HepG2 (cell line): ENCODE data around the gene TBX18. TPM values are rescaled to one million over a fixed set of nuclear protein-coding genes. Genes with fewer than 3 reads are reported as not detected.

Experiments
- ATAC-seq: fragments of 200-7000 bp; cut with Tn5 transposase; 3 replicates; pipeline ENCODE4 v1.9.1; 2020; ENCODE audit warnings: mild to moderate bottlenecking, moderate library complexity
- BruUV-seq: library from RNA; stranded (reverse); fragments of 400-500 nt; replicated peaks from 2 replicates; lab custom pipeline; 2021; lab: Mats Ljungman, UMichigan
- CTCF ChIA-PET: fragments of 300-600 bp; formaldehyde crosslinking; extraction: SDS; loops from one replicate; lab custom pipeline; 2021; ENCODE audit warnings: low total read pairs, inconsistent platforms, low intra/inter-chr PET ratio; lab: Yijun Ruan, JAX
- POLR2A ChIA-PET: fragments of 350-600 bp; sonication (Branson Sonifier 250); formaldehyde crosslinking; loops from one replicate; lab custom pipeline; 2020; ENCODE audit warnings: antibody characterized with exemption, inconsistent platforms; lab: Yijun Ruan, JAX
- DNase-seq: peaks from one replicate; pipeline ENCODE4 v3.0.0-alpha.2; 2015; ENCODE audit warnings: low spot score
- FAIRE-seq: peaks from 3 replicates; lab custom pipeline; 2011; peaks lifted over from hg19 to GRCh38; lab: Jason Lieb, UNC
- H2AFZ ChIP-seq: one replicate; pipeline ENCODE4 v1.6.1; 2011; ENCODE audit warnings: low read length, inconsistent platforms
- H3K27ac ChIP-seq: fragments of 300-600 bp; 3 replicates; pipeline ENCODE4 v1.8.0; 2011; ENCODE audit warnings: mixed run types, mild to moderate bottlenecking, mixed read lengths, low read length, inconsistent platforms; ENCODE audit not compliant: insufficient read depth; ENCODE audit errors: extremely low read length
- H3K27me3 ChIP-seq, 2 experiments: fragments of 200-600 bp in 1 of 2; 2 replicates in 1 of 2; 3 replicates in 1 of 2; pipeline versions ENCODE4 v1.6.0 to v1.8.0; 2011; ENCODE audit warnings: low read length in 2 of 2, mild to moderate bottlenecking in 2 of 2, moderate library complexity in 2 of 2, inconsistent platforms in 1 of 2; ENCODE audit not compliant: insufficient read depth in 2 of 2, control insufficient read depth in 1 of 2
- H3K36me3 ChIP-seq, 2 experiments: fragments of 200-600 bp in 1 of 2; replicated peaks in 1 of 2; 2 replicates in 1 of 2; 3 replicates in 1 of 2; pipeline versions ENCODE4 v1.5.1 to v1.8.0; 2011; ENCODE audit warnings: low read length in 2 of 2, inconsistent platforms in 1 of 2; ENCODE audit not compliant: insufficient read depth in 2 of 2, control insufficient read depth in 1 of 2
- H3K4me1 ChIP-seq: 2 replicates; pipeline ENCODE4 v1.5.1; 2012; ENCODE audit warnings: low read length, inconsistent platforms; ENCODE audit not compliant: insufficient read depth
- H3K4me2 ChIP-seq: 2 replicates; pipeline ENCODE4 v1.6.0; 2011; ENCODE audit warnings: low read depth, low read length, inconsistent platforms
- H3K4me3 ChIP-seq, 3 experiments: fragments of 200-600 bp in 1 of 3; sonication (generic), shearing (Covaris generic) in 1 of 3; replicated peaks in 1 of 3; 2 replicates each; pipeline ENCODE4 v1.5.1; 2011 to 2016; ENCODE audit warnings: low read length in 3 of 3, inconsistent platforms in 2 of 3, low read depth in 2 of 3, mild to moderate bottlenecking in 2 of 3, control low read depth in 1 of 3, mixed read lengths in 1 of 3; ENCODE audit not compliant: insufficient read depth in 1 of 3
- H3K79me2 ChIP-seq: one replicate; pipeline ENCODE4 v1.6.1; 2011; ENCODE audit warnings: low read length, inconsistent platforms; ENCODE audit not compliant: insufficient read depth
- H3K9ac ChIP-seq: 2 replicates; pipeline ENCODE4 v1.6.0; 2011; ENCODE audit warnings: mild to moderate bottlenecking, low read depth, low read length, inconsistent platforms; ENCODE audit not compliant: insufficient read depth
- H3K9me3 ChIP-seq: 2 replicates; pipeline ENCODE4 v1.5.1; 2012; ENCODE audit warnings: mild to moderate bottlenecking, low read length
- H4K20me1 ChIP-seq: 2 replicates; pipeline ENCODE4 v1.6.0; 2011; ENCODE audit warnings: inconsistent platforms, mild to moderate bottlenecking, low read length, moderate library complexity; ENCODE audit not compliant: insufficient read depth
- CSRNP2 ChIP-seq: sonication (generic); formaldehyde crosslinking; conservative IDR thresholded peaks from 2 replicates; pipeline ENCODE4 v1.8.0; 2022; ENCODE audit warnings: low read depth, missing genetic modification reagents
- HNF4G ChIP-seq, 2 experiments: sonication (generic) in 1 of 2; formaldehyde crosslinking in 1 of 2; IDR thresholded peaks; 2 replicates each; pipeline versions ENCODE4 v1.4.0 to v1.6.1; 2011 to 2020; ENCODE audit warnings: borderline replicate concordance in 2 of 2, low read depth in 2 of 2, mild to moderate bottlenecking in 2 of 2, low read length in 1 of 2, missing genetic modification reagents in 1 of 2, moderate library complexity in 1 of 2
- HOXA7 ChIP-seq: sonication (generic); formaldehyde crosslinking; IDR thresholded peaks from 2 replicates; pipeline ENCODE4 v1.8.1; 2022; ENCODE audit warnings: mild to moderate bottlenecking, missing genetic modification reagents, moderate library complexity
- JDP2 ChIP-seq: sonication (generic); formaldehyde crosslinking; IDR thresholded peaks from 2 replicates; pipeline ENCODE4 v1.8.1; 2022; ENCODE audit warnings: missing genetic modification reagents, borderline replicate concordance
- SRSF9 ChIP-seq: fragments of 200-400 bp; formaldehyde crosslinking; IDR thresholded peaks from 2 replicates; pipeline ENCODE4 v1.6.1; 2018; ENCODE audit warnings: borderline replicate concordance, mild to moderate bottlenecking, low read depth, low read length; ENCODE audit not compliant: insufficient read depth, poor library complexity, severe bottlenecking
- TFDP2 ChIP-seq: sonication (generic); formaldehyde crosslinking; IDR thresholded peaks from 2 replicates; pipeline ENCODE4 v1.4.0; 2020; ENCODE audit warnings: missing genetic modification reagents
- ZFP1 ChIP-seq: IDR thresholded peaks from 2 replicates; pipeline ENCODE4 v1.6.1; 2016
- ZMAT3 ChIP-seq: sonication (generic); formaldehyde crosslinking; conservative IDR thresholded peaks from 2 replicates; pipeline ENCODE4 v1.7.0; 2021; ENCODE audit warnings: missing genetic modification reagents
- ZNF24 ChIP-seq: fragments of 450-650 bp; IDR thresholded peaks from 2 replicates; pipeline ENCODE4 v1.6.1; 2017; ENCODE audit warnings: antibody characterized with exemption, mild to moderate bottlenecking
- ZNF432 ChIP-seq: sonication (generic); formaldehyde crosslinking; IDR thresholded peaks from 2 replicates; pipeline ENCODE4 v1.5.0; 2020; ENCODE audit warnings: missing genetic modification reagents, mild to moderate bottlenecking, borderline replicate concordance
- ZNF709 ChIP-seq: sonication (generic); formaldehyde crosslinking; IDR thresholded peaks from 2 replicates; pipeline ENCODE4 v1.5.0; 2020; ENCODE audit warnings: mild to moderate bottlenecking, missing genetic modification reagents
- ZNF749 ChIP-seq: sonication (generic); formaldehyde crosslinking; IDR thresholded peaks from 2 replicates; pipeline ENCODE4 v1.8.0; 2022; ENCODE audit warnings: mild to moderate bottlenecking, missing genetic modification reagents, moderate library complexity, borderline replicate concordance
- ZNF879 ChIP-seq: sonication (generic); formaldehyde crosslinking; IDR thresholded peaks from 2 replicates; pipeline ENCODE4 v1.8.1; 2023; ENCODE audit warnings: missing genetic modification reagents
- WGBS: methylation state at CpG from one replicate; pipeline ENCODE4 v1.1.6; 2017; ENCODE audit warnings: low lambda C conversion rate; 5-methylcytosine and 5-hydroxymethylcytosine counted together
- in situ Hi-C: cut with HindIII; loops from 2 replicates; pipeline ENCODE4 v1.10.0; 2017; ENCODE audit warnings: low pct_unique_long_range_greater_than_20kb; ENCODE audit not compliant: extremely low pct_ligation_motif_present
- intact Hi-C: fragments of 100-400 bp; cut with micrococcal nuclease; formaldehyde crosslinking; loops from one replicate; pipeline ENCODE4 v1.10.0; 2022; ENCODE audit not compliant: unreplicated experiment
- polyA plus RNA-seq, 8 experiments: library from polyadenylated mRNA; depleted of rRNA in 3 of 8; stranded (reverse) in 7 of 8; unstranded in 1 of 8; fragments of >200 nt; fragmentation: Illumina TruSeq in 4 of 8; extraction: Trizol in 4 of 8; gene quantifications; 2 replicates each; pipeline versions ENCODE4 v1.2.1 to v1.2.3, GENCODE V29; 2011 to 2016; ENCODE audit warnings: low read depth in 4 of 8, missing spikeins in 1 of 8, mixed read lengths in 1 of 8; ENCODE audit not compliant: insufficient read depth in 1 of 8
- total RNA-seq, 5 experiments: library from RNA; depleted of rRNA; stranded (reverse); fragments of >200 nt; fragmentation: Illumina TruSeq; extraction: Trizol; gene quantifications; 2 replicates each; pipeline ENCODE4 v1.2.3, GENCODE V29; 2016; ENCODE audit warnings: low read depth in 1 of 5

The TBX18 gene
- total and polyA plus RNA-seq, 2 of the 13 experiments (the other 11 are each of a cell fraction or from before 2014, with no cell fraction given): not detected

- POLR2A ChIA-PET: no interaction called here
- CTCF ChIA-PET: no interaction called here
- in situ Hi-C loops (no loop called here), intact Hi-C loops (no loop called here)
- Histone ChIP-seq H3K27ac (no peak overlapping the region), H3K4me3 (no peak overlapping the region), H3K79me2 (no peaks in the 10 kb centered on the region), H3K4me1 (no peaks in the 10 kb centered on the region), H3K36me3 (no peaks in the 10 kb centered on the region), H2AFZ (no peak overlapping the region), H4K20me1 (no peaks in the 10 kb centered on the region), H3K9me3 (no peaks in the 10 kb centered on the region), H3K27me3 (peaks cover 2 to 26% of the 10 kb centered on the region in 2 experiments; a peak in 4 of 5 replicates), H3K9ac (no peak overlapping the region), H3K4me2 (no peak overlapping the region)
- ATAC-seq (no peak), DNase-seq (no peak), FAIRE-seq (no peak)
- BruUV-seq: no TSS peak
- no peak for TF ChIP-seq ZNF24
- no peak for TF ChIP-seq ZNF879
- TF ChIP-seq CSRNP2: no peak
- no peak for TF ChIP-seq ZFP1 (CRISPR knock-in tag)
- TF ChIP-seq ZMAT3: no peak
- TF ChIP-seq ZNF709: no peak
- no peak for TF ChIP-seq HOXA7 (CRISPR knock-in tag)
- TF ChIP-seq TFDP2 (CRISPR knock-in tag): no peak
- no peak for TF ChIP-seq ZNF432 (CRISPR knock-in tag)
- no peak for TF ChIP-seq HNF4G (IDR thresholded peaks at IDR 0.05; ENCODE audit: borderline replicate concordance, low read depth, low read length)
- no peak for TF ChIP-seq HNF4G (CRISPR knock-in tag; IDR thresholded peaks at IDR 0.05; ENCODE audit: borderline replicate concordance, low read depth)
- no peak for TF ChIP-seq JDP2 (CRISPR knock-in tag)
- TF ChIP-seq ZNF749: no peak
- TF ChIP-seq SRSF9: no peak
- WGBS: 7% methylated on average over 6 of the region's 6 CpGs
Measured at GRCh38 chr6:84771125-84771755, 6.8 kb upstream of the TBX18 start.
